Measurements from ENCODE around the gene PEX1.
"Not testable (repeated sequence)": the region's sequence is repeated elsewhere in the genome, so short reads cannot be mapped to it uniquely, and the experiment has no call there.

DNA sequence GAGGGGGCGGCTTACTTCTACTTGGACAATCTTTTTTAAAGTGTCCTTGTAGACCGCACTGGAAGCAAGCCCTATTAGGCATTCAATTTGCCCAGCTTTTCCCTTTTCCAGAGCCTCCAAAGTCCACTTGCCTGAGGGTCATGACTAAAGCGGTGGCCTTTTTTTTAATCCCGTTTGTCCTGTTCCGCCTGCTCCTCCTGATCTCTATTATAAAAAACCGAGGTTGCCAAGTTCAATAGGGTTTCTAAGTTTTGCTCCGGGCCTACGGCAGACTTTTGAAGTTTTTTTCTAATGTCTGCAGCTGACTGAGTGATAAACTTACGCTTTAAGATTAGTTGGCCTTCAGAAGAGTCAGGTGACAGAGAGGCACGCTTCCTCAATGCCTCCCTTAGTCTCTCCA is 54.3 kb downstream of the PEX1 start:
- TF ChIP-seq, protein P1, sequence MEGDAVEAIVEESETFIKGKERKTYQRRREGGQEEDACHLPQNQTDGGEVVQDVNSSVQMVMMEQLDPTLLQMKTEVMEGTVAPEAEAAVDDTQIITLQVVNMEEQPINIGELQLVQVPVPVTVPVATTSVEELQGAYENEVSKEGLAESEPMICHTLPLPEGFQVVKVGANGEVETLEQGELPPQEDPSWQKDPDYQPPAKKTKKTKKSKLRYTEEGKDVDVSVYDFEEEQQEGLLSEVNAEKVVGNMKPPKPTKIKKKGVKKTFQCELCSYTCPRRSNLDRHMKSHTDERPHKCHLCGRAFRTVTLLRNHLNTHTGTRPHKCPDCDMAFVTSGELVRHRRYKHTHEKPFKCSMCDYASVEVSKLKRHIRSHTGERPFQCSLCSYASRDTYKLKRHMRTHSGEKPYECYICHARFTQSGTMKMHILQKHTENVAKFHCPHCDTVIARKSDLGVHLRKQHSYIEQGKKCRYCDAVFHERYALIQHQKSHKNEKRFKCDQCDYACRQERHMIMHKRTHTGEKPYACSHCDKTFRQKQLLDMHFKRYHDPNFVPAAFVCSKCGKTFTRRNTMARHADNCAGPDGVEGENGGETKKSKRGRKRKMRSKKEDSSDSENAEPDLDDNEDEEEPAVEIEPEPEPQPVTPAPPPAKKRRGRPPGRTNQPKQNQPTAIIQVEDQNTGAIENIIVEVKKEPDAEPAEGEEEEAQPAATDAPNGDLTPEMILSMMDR (IDR thresholded peaks at IDR 0.05), result not testable (repeated sequence)
- TF ChIP-seq POLR2A (IDR thresholded peaks at IDR 0.05), result not testable (repeated sequence)
